Left lung (tissue), 10 donors: ENCODE data around the gene IFI6. TPM values are rescaled to one million over a fixed set of nuclear protein-coding genes. Genes with fewer than 3 reads are reported as not detected.
"Not testable (repeated sequence)": the region's sequence is repeated elsewhere in the genome, so short reads cannot be mapped to it uniquely, and the experiment has no call there.

Experiments used
- ATAC-seq: fragments of 200-7000 bp; cut with Tn5 transposase; one replicate; pipeline ENCODE4 v1.9.1; 2020; ENCODE audit warnings: moderate library complexity
- DNase-seq, 4 donors: peaks; one replicate each; pipeline ENCODE4 v3.0.0-alpha.2; 2013 to 2020
- H3K27ac ChIP-seq, 2 donors: fragments of 200-600 bp; sonication (generic) in 1 of 2; one replicate each; pipeline versions ENCODE4 v1.5.0 to v1.8.0; 2020 to 2021
- H3K27me3 ChIP-seq, 2 donors: fragments of 200-600 bp; sonication (generic) in 1 of 2; one replicate each; pipeline versions ENCODE4 v1.5.0 to v1.8.0; 2020 to 2021
- H3K36me3 ChIP-seq, 2 donors: fragments of 200-600 bp; sonication (generic) in 1 of 2; one replicate each; pipeline versions ENCODE4 v1.5.0 to v1.8.0; 2020 to 2021
- H3K4me1 ChIP-seq, 2 donors: fragments of 200-600 bp; one replicate each; pipeline ENCODE4 v1.8.0; 2021
- H3K4me3 ChIP-seq, 2 donors: fragments of 200-600 bp; sonication (generic) in 1 of 2; one replicate each; pipeline versions ENCODE4 v1.5.0 to v1.8.0; 2020 to 2021; ENCODE audit warnings: mild to moderate bottlenecking in 1 of 2
- H3K9me3 ChIP-seq, 2 donors: fragments of 200-600 bp; sonication (generic) in 1 of 2; one replicate each; pipeline versions ENCODE4 v1.5.0 to v1.8.0; 2020 to 2021
- CTCF ChIP-seq, 2 donors: fragments of 200-600 bp; sonication (generic) in 1 of 2; IDR thresholded peaks; one replicate each; pipeline versions ENCODE4 v1.5.0 to v1.8.0; 2021; ENCODE audit warnings: antibody characterized with exemption in 2 of 2
- intact Hi-C, 2 donors: fragments of 100-400 bp; cut with DNase I; formaldehyde crosslinking; loops; one replicate each; pipeline versions ENCODE4 v1.11.2 to v1.14.2; 2022
- polyA plus RNA-seq, 6 donors: library from polyadenylated mRNA; unstranded; fragments of 120-200 nt; gene quantifications; one replicate each; pipeline ENCODE4 v1.2.1, GENCODE V29; 2013; ENCODE audit not compliant: insufficient read length in 6 of 6
- total RNA-seq, 2 donors: library from RNA; stranded (reverse); fragmentation: NEBNext Ultra II Directional; extraction: Animal tissue kit (Norgen Biotek cat#: 25700); gene quantifications; one replicate each; pipeline ENCODE4 v1.2.1, GENCODE V29; 2021
- donor health status: DM: no; HTN: yes; CAD: no.
- donor health status: DM: no; HTN: no; CAD: no.

The IFI6 gene
- total and polyA plus RNA-seq, 8 donors: 27.4 to 341 (median 29.5) TPM

- Histone ChIP-seq H3K27me3 (no peaks in the 10 kb centered on the region), H3K27ac (no peak overlapping the region), H3K9me3 (peaks cover 0 to 28% of the 10 kb centered on the region in 2 donors), H3K4me3 (no peak overlapping the region), H3K36me3 (no peaks in the 10 kb centered on the region), H3K4me1 (no peaks in the 10 kb centered on the region)
- no peak for ATAC-seq
- intact Hi-C loops: no loop called here
- DNase-seq: no peak
- no peak for TF ChIP-seq CTCF (IDR thresholded peaks at IDR 0.05)
Measured at GRCh38 chr1:27682351-27682944, 10.5 kb upstream of the IFI6 start.

- H3K36me3 ChIP-seq, H3K4me1 ChIP-seq, intact Hi-C loops, H3K27ac ChIP-seq, ATAC-seq, H3K27me3 ChIP-seq, DNase-seq, H3K4me3 ChIP-seq: not testable (repeated sequence)
- H3K9me3 ChIP-seq: peaks cover 0 to 28% of the 10 kb centered on the region in 2 donors
Measured at GRCh38 chr1:27681580-27681979, 9.6 kb upstream of the IFI6 start.

GRCh38 chr1:27680225-27680791 is 8.3 kb upstream of the IFI6 start:
- H3K4me1 ChIP-seq, H3K27me3 ChIP-seq, H3K36me3 ChIP-seq, intact Hi-C loops, H3K27ac ChIP-seq, ATAC-seq, DNase-seq, H3K4me3 ChIP-seq: not testable (repeated sequence)
- H3K9me3 ChIP-seq: peaks cover 0 to 28% of the 10 kb centered on the region in 2 donors

GRCh38 chr1:27678747-27679146 is 6.8 kb upstream of the IFI6 start:
- no peaks in the 10 kb centered on the region for H3K4me1 ChIP-seq
- H3K36me3 ChIP-seq: no peaks in the 10 kb centered on the region
- no peak overlapping the region for H3K27ac ChIP-seq
- TF ChIP-seq CTCF (IDR thresholded peaks at IDR 0.05): no peak
- no peak overlapping the region for H3K4me3 ChIP-seq
- no peaks in the 10 kb centered on the region for H3K27me3 ChIP-seq
- intact Hi-C loops: no loop called here
- no peak for ATAC-seq
- no peak for DNase-seq
- H3K9me3 ChIP-seq: peaks cover 0 to 28% of the 10 kb centered on the region in 2 donors

- ATAC-seq (no peak), DNase-seq (no peak)
- TF ChIP-seq CTCF (IDR thresholded peaks at IDR 0.05): no peak
- no peaks in the 10 kb centered on the region for H3K27me3 ChIP-seq
- H3K27ac ChIP-seq: no peak overlapping the region
- H3K4me3 ChIP-seq: no peak overlapping the region
- intact Hi-C loops: no loop called here
- no peaks in the 10 kb centered on the region for H3K36me3 ChIP-seq
- H3K4me1 ChIP-seq: peaks cover 12 to 13% of the 10 kb centered on the region in 2 donors
- peaks cover 0 to 17% of the 10 kb centered on the region in 2 donors for H3K9me3 ChIP-seq
Measured at GRCh38 chr1:27676410-27676809, 4.4 kb upstream of the IFI6 start.

- no peak for ATAC-seq
- peak overlapping the region; percentile 34 to 69 for H3K4me3 ChIP-seq
- TF ChIP-seq CTCF (IDR thresholded peaks at IDR 0.05): no peak
Measured at GRCh38 chr1:27672750-27673112, 739 bp upstream of the IFI6 start.

More at GRCh38 chr1:27672750-27673112, 739 bp upstream of the IFI6 start:
- Histone ChIP-seq H3K4me1 (peaks cover 15 to 45% of the 10 kb centered on the region in 2 donors), H3K27me3 (no peaks in the 10 kb centered on the region), H3K9me3 (no peaks in the 10 kb centered on the region), H3K27ac (peak overlapping the region; percentile 78 to 85), H3K36me3 (peaks cover 0 to 9% of the 10 kb centered on the region in 2 donors)
- intact Hi-C loops: no loop called here
- no peak for DNase-seq
